ENCODE results near the gene KNDC1.

- TF ChIP-seq, protein P1, sequence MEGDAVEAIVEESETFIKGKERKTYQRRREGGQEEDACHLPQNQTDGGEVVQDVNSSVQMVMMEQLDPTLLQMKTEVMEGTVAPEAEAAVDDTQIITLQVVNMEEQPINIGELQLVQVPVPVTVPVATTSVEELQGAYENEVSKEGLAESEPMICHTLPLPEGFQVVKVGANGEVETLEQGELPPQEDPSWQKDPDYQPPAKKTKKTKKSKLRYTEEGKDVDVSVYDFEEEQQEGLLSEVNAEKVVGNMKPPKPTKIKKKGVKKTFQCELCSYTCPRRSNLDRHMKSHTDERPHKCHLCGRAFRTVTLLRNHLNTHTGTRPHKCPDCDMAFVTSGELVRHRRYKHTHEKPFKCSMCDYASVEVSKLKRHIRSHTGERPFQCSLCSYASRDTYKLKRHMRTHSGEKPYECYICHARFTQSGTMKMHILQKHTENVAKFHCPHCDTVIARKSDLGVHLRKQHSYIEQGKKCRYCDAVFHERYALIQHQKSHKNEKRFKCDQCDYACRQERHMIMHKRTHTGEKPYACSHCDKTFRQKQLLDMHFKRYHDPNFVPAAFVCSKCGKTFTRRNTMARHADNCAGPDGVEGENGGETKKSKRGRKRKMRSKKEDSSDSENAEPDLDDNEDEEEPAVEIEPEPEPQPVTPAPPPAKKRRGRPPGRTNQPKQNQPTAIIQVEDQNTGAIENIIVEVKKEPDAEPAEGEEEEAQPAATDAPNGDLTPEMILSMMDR (IDR thresholded peaks at IDR 0.05), result no peak
- TF ChIP-seq POLR2A (IDR thresholded peaks at IDR 0.05), result no peak
These were observed 30.8 kb upstream of the KNDC1 start for GRCh38 chr10:133129071-133129858.
